MM.1S (cell line): Measurements from ENCODE around the gene CCDC28A.
"Not testable (repeated sequence)": the region's sequence is repeated elsewhere in the genome, so short reads cannot be mapped to it uniquely, and the experiment has no call there.

Source experiments
- DNase-seq: peaks from one replicate; pipeline ENCODE4 v3.0.0-alpha.2; 2015
- H2AFZ ChIP-seq: fragments of 300-600 bp; sonication (generic); 2 replicates; pipeline ENCODE4 v1.6.0; 2016; ENCODE audit warnings: antibody characterized with exemption, low read length
- H3F3A ChIP-seq: fragments of 300-600 bp; sonication (generic); 2 replicates; pipeline ENCODE4 v1.6.1; 2016; ENCODE audit warnings: mild to moderate bottlenecking, antibody characterized with exemption, low read length, moderate library complexity, mixed read lengths; ENCODE audit not compliant: insufficient read depth
- H3K27ac ChIP-seq: fragments of 300-600 bp; sonication (generic); 2 replicates; pipeline ENCODE4 v1.5.1; 2016; ENCODE audit warnings: mild to moderate bottlenecking, low read length
- H3K27me3 ChIP-seq: fragments of 300-600 bp; sonication (generic); replicated peaks from 2 replicates; pipeline ENCODE4 v1.6.0; 2016; ENCODE audit warnings: low read length; ENCODE audit not compliant: insufficient read depth
- H3K36me3 ChIP-seq: fragments of 300-600 bp; sonication (generic); replicated peaks from 2 replicates; pipeline ENCODE4 v1.6.1; 2016; ENCODE audit warnings: mild to moderate bottlenecking, low read length, mixed read lengths; ENCODE audit not compliant: insufficient read depth
- H3K4me1 ChIP-seq: fragments of 300-600 bp; sonication (generic); 2 replicates; pipeline ENCODE4 v1.6.1; 2016; ENCODE audit warnings: low read length, mixed read lengths
- H3K4me2 ChIP-seq: fragments of 300-600 bp; sonication (generic); 2 replicates; pipeline ENCODE4 v1.6.0; 2016; ENCODE audit warnings: low read depth, low read length
- H3K4me3 ChIP-seq: fragments of 300-600 bp; sonication (generic); 2 replicates; pipeline ENCODE4 v1.5.1; 2016; ENCODE audit warnings: low read length, mixed read lengths
- H3K79me2 ChIP-seq: fragments of 300-600 bp; sonication (generic); 2 replicates; pipeline ENCODE4 v1.6.1; 2016; ENCODE audit warnings: mixed run types, low read length, mixed read lengths
- H3K9ac ChIP-seq: fragments of 300-600 bp; sonication (generic); 2 replicates; pipeline ENCODE4 v1.6.1; 2016; ENCODE audit warnings: low read length, mixed read lengths
- H3K9me2 ChIP-seq: fragments of 300-600 bp; sonication (generic); replicated peaks from 2 replicates; pipeline ENCODE4 v1.6.1; 2016; ENCODE audit warnings: mild to moderate bottlenecking, low read length, mixed read lengths; ENCODE audit not compliant: insufficient read depth
- H3K9me3 ChIP-seq: fragments of 300-600 bp; sonication (generic); replicated peaks from 2 replicates; pipeline ENCODE4 v1.6.1; 2016; ENCODE audit warnings: mild to moderate bottlenecking, low read length, mixed read lengths; ENCODE audit not compliant: insufficient read depth
- H4K20me1 ChIP-seq: fragments of 300-600 bp; sonication (generic); 2 replicates; pipeline ENCODE4 v1.6.1; 2016; ENCODE audit warnings: mild to moderate bottlenecking, low read length, moderate library complexity, mixed read lengths; ENCODE audit not compliant: insufficient read depth
- CTCF ChIP-seq: fragments of 300-600 bp; sonication (generic); IDR thresholded peaks from 2 replicates; pipeline ENCODE4 v1.5.1; 2016; ENCODE audit warnings: antibody characterized with exemption, low read length, mixed read lengths
- EZH2 ChIP-seq: fragments of 300-600 bp; sonication (generic); optimal IDR thresholded peaks from 2 replicates; pipeline ENCODE3; 2017; ENCODE audit warnings: low read depth, mild to moderate bottlenecking, antibody characterized with exemption, low read length, mixed read lengths
- EZH2phosphoT487 ChIP-seq: fragments of 300-600 bp; sonication (generic); IDR thresholded peaks from 2 replicates; pipeline ENCODE4 v1.6.1; 2018; ENCODE audit warnings: antibody characterized with exemption, low read length

CCDC28A gene

GRCh38 chr6:138726757-138727097 lies 46.8 kb upstream of the CCDC28A start:
- no peaks in the 10 kb centered on the region for H3F3A ChIP-seq
- H3K9ac ChIP-seq, result no peak overlapping the region
- H3K9me2 ChIP-seq, result no peaks in the 10 kb centered on the region
- no peak overlapping the region for H3K27ac ChIP-seq
- no peaks in the 10 kb centered on the region for H4K20me1 ChIP-seq
- H3K27me3 ChIP-seq, result no peaks in the 10 kb centered on the region
- no peaks in the 10 kb centered on the region for H3K79me2 ChIP-seq
- H3K4me3 ChIP-seq, result no peak overlapping the region
- no peaks in the 10 kb centered on the region for H3K4me1 ChIP-seq
- H3K4me2 ChIP-seq, result no peak overlapping the region
- no peaks in the 10 kb centered on the region for H3K9me3 ChIP-seq
- H2AFZ ChIP-seq, result no peak overlapping the region
- TF ChIP-seq CTCF, result no peak
- no peak for TF ChIP-seq EZH2phosphoT487
- no peak for TF ChIP-seq EZH2
- no peaks in the 10 kb centered on the region for H3K36me3 ChIP-seq
- DNase-seq, result no peak

GRCh38 chr6:138727182-138727581 lies 46.4 kb upstream of the CCDC28A start:
- no peak for TF ChIP-seq EZH2
- TF ChIP-seq CTCF, result no peak
- TF ChIP-seq EZH2phosphoT487, result no peak
- no peak overlapping the region for H3K4me3 ChIP-seq
- DNase-seq, result no peak

DNA sequence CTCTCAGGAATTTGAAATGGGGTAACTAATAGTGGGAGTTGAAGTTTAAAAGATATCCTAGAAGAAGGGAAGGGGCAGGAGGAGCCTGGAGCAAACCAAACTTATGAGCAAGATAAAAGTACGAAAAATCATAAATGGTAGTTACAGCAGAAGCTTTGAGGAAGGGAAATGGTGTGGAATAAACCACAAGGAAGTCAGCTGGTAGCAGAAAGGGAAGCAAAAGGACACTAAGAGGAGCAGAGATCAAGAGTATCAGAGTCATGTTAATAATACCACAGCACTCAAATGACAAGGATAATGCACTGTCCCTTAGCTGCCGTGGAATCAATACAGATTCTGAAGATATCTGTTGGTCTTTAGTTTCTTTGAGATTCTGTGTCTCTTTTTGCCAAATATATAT lies 44.9 kb upstream of the CCDC28A start:
- no peak overlapping the region for H3K4me2 ChIP-seq
- DNase-seq, result no peak
- TF ChIP-seq EZH2 (no peak), CTCF (no peak), EZH2phosphoT487 (no peak)

More at GRCh38 chr6:138727182-138727581, 46.4 kb upstream of the CCDC28A start:
- H3K27me3 ChIP-seq, result no peaks in the 10 kb centered on the region
- no peak overlapping the region for H3K27ac ChIP-seq
- no peaks in the 10 kb centered on the region for H3K79me2 ChIP-seq
- no peaks in the 10 kb centered on the region for H3K9me3 ChIP-seq
- H2AFZ ChIP-seq, result no peak overlapping the region
- no peak overlapping the region for H3K4me2 ChIP-seq
- no peaks in the 10 kb centered on the region for H3K9me2 ChIP-seq
- H4K20me1 ChIP-seq, result no peaks in the 10 kb centered on the region
- H3K9ac ChIP-seq, result no peak overlapping the region
- no peaks in the 10 kb centered on the region for H3K4me1 ChIP-seq
- no peaks in the 10 kb centered on the region for H3K36me3 ChIP-seq
- no peaks in the 10 kb centered on the region for H3F3A ChIP-seq

DNA sequence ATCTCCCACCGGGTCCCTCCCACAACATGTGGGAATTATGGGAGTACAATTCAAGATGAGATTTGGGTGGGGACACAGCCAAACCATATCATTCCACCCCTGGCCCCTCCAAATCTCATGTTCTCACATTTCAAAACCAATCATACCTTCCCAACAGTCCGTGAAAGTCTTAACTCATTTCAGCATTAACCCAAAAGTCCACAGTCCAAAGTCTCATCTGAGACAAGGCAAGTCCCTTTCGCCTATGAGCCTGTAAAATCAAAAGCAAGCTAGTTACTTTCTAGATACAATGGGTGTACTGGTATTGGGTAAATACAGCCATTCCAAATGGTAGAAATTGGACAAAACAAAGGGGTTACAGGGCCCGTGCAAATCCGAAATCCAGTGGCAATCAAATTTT lies 43.5 kb upstream of the CCDC28A start:
- H3K27ac ChIP-seq, H3K9me2 ChIP-seq, H3K4me2 ChIP-seq: not testable (repeated sequence)

More for the DNA sequence above, 44.9 kb upstream of the CCDC28A start:
- Histone ChIP-seq H3K4me1 (no peaks in the 10 kb centered on the region), H3F3A (no peaks in the 10 kb centered on the region), H3K9ac (no peak overlapping the region), H3K36me3 (no peaks in the 10 kb centered on the region), H4K20me1 (no peaks in the 10 kb centered on the region), H3K79me2 (no peaks in the 10 kb centered on the region), H3K27ac (no peak overlapping the region), H3K4me3 (no peak overlapping the region), H3K9me2 (no peaks in the 10 kb centered on the region), H3K9me3 (no peaks in the 10 kb centered on the region), H2AFZ (no peak overlapping the region), H3K27me3 (no peaks in the 10 kb centered on the region)

More for the DNA sequence above, 43.5 kb upstream of the CCDC28A start:
- not testable (repeated sequence) for H3K4me3 ChIP-seq, H3K36me3 ChIP-seq, H3K27me3 ChIP-seq, H3K9me3 ChIP-seq, DNase-seq, H4K20me1 ChIP-seq, H3F3A ChIP-seq, H3K4me1 ChIP-seq, H2AFZ ChIP-seq, H3K79me2 ChIP-seq, H3K9ac ChIP-seq
